Activated T-cell treated with anti-CD3 and anti-CD28 coated beads for 24 hours (primary cell): ENCODE measurements around the gene RSU1.

Source experiments
- DNase-seq: peaks from one replicate; pipeline ENCODE4 v3.0.0-alpha.2; 2020; ENCODE audit warnings: low read depth

The RSU1 gene

DNA sequence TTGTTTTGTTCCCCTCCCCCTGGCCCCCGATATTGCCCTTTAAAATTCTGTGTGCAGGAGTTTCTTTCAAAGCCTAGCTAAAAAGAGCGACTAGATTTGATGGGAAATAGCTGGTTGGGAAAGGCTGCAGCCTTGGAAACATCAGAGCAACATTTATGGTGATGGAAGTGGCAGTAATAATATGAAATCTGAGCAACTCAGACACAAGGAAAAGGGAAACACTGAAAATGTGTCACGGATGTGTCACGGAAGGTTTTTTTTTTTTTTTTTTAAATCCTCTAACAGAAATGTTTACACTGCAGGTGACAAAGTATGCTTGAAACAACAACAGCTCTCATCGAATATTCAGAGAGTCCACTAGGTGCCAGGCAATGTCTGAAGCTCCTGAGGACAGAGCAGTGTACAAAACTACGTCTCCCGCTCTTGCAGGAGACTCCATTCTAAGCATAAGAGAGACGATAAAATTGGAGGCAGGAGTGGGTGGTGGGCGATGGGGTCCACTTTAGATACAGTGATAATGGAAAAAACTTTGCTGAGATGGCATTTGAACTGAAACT lies 143.0 kb downstream of the RSU1 start:
- DNase-seq: no peak

DNA sequence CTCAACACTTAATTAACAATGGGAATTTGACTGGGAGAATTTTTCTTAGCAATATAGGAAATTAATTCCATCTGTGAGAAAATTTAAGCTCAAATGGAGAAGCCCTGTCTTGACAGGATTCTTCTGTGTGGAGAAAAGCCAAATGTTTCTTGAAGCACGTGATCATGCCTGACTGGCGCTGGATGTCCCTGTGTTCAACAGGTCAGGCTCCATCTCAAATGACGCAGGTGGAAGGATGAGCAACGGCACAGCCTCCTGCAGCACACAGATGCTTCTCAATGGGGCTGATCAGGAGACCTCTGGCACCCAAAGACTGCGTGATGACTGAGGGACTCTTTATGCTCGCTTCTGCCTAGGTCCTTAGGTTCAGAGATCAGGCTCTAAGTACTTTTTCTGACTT lies 143.8 kb downstream of the RSU1 start:
- no peak for DNase-seq

DNA sequence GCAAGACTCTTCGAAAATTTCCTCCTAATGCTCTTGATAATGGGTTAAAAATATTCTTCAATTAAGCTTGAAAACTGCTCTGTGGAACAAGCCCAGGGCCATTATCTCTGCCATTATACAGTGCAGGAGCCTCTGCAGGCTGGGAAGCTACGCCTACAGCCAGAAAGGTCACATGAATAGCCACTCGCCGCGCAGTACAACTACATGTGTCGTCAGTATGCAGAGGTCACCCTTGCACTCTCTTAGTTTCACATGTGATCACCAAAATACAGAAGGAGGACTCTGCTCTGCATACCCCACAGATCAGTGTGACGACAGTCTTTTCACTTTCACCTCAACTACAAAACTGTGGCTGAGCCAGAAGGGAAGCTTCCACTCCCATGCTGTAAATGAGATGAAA lies 153.8 kb downstream of the RSU1 start:
- no peak for DNase-seq

DNA sequence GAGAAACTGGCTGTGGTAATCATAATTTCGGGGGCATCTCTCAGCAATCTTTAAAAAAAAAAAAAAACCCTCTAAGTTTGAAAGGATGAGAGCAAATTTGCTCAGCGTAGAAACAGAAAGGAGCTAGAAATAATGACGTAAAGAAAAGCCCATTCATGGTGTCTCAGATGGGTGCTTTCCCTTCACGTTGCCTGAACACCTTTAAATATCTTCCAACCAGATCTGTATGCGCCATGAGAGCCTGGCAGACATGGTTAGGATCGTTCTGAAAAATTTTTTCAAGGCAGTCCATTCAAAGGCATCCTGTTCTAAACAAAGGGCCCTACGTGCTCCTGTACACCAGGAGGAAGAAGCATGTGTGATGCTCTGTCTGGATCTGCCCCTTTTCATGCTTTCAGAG lies 154.3 kb downstream of the RSU1 start:
- no peak for DNase-seq

DNA sequence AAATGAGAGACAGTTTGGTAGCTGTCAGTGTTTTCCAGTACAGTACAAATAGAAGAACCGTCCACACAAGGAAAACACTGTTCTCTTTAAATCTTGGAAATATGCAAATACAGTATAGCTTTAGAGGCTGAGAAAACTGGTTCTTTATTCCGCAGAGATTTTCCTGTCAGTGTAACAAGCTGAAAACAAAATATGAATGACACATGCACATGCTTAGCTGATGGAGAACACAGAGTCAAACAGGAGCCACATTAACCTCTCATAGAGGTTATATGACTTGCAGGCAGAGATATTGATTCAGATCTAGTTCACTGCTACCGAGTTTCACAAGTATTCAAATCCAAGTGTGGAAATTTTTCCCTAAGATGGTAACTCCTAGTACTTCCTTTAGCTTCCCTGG lies 160.3 kb downstream of the RSU1 start:
- no peak for DNase-seq

DNA sequence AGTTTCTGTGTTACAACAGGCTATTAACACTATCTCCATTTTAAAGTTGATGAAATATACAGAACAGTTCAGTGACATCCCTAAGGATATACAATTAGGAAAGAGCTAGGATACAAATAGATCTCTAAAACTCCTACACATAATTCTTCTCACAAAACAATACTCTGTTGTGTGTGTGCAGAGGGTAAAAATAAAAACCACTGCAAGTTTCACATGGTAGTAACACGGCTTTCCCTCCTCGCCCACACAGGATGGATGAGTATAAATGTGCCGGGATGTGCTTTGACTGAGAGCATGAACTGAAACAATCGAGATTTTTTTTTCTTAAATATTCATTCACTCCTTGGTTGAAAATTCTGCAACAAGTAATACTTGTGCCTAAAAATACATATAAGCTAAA lies 164.0 kb downstream of the RSU1 start:
- no peak for DNase-seq

DNA sequence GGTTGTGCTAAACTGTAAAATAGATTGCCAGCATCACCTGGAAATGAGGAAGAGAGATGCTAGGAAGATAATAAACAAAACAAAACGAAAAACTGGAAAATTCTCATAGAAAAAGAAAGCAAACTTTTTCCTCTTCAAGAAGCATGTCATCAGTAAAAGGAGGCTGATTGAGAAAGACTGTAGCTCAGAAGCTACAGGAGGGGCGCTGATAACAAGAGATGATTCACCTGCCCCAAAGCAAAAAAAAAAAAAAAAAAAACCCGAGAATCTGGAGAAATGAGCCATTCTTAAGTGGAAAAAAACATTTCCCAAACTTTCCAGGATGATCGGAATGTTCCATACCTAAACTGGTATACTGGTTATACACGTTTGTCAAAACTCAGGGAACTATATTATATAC lies 165.1 kb downstream of the RSU1 start:
- DNase-seq: no peak

DNA sequence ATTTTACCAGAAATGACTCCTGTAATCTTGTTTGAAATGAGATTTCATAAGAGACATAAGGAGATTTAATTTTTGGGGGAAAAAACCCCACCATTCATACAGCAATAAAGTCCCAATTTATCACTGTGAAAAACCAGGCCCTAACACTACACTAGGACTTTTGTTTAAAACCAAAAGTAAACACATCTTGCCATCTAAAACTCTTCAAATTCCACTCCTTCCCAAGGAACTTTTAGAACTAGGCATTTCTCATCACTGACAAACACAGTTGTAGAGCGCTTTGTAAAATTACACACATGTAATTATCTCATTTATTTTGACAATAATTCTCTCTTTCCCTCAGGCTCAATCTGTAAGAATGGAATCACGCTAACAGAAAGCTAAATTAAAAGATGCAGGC lies 167.5 kb downstream of the RSU1 start:
- DNase-seq: no peak

DNA sequence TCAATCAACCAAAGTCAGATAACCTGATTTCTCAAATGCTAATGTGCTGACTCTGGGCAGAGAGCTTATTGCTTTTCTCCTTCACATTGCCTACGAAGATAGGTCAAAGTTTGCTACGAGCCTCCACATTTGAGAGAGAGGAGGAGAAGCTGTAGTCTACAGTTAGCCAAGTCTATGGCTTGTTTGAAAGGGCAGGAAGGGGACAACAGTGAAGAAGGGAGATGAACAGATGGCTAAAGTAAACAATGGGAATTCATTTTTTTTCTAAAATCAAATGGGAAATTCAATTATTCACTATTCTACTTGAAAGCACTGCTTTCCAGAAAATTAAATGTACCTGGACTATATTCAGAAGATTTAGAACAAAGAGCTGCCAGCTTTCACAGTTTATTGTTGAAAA lies 168.9 kb downstream of the RSU1 start:
- DNase-seq: no peak

DNA sequence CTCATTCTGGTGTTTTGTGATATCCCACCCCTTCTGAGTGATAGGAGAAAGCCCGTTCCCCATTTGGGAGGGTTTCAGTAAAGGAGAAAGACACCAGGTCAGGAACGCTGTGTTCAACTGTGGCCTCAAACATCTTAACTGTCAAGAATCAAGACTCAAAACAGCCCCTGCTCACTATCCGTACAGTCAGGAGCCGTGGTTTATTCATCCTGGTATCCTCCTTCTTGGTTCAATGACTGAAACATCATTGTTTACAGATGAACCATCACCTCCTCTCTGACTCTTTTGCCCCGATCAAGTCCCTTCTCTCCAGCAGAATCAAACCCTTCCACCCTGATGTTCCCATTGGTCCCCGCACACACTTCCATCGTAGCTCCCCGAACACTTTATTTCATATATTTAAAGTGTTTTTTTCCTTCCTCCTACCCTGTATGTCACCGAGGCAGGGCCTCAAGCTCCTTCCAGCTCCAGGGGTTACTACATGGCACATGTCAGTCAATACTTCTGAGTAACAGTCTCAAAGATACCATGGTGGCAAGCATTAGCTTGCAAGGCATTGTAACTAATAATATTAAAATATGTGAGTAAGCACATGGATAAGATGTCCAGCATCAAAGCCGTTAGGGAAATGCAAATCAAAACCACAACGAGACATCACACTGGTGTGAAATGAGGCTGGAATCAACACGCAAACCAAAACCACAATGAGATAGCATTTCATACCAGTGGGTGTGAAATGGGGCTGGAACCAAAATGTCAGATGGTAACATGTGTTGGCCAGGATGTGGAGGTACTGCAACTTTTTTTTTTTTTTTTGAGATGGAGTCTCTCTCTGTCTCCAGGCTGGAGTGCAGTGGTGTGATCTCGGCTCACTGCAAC lies 170.8 kb downstream of the RSU1 start:
- no peak for DNase-seq

DNA sequence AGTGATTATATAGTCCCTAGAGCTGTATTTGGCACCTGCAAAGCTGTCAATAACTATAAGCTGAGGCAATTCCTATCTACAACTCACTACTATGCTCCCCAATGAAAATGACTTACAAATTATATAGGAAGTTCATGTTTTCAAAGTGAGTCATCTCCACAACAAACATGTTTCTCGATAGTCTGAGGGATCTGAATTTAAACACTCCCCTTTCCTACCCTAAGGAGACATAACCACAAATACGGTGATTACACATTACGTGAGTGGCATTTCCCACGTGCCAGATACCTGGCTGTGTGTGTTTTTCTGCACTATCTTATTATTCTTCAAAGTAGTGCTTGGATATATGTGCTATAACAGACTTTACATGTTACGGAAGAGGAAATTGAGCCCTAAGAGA lies 173.1 kb downstream of the RSU1 start:
- DNase-seq: no peak

DNA sequence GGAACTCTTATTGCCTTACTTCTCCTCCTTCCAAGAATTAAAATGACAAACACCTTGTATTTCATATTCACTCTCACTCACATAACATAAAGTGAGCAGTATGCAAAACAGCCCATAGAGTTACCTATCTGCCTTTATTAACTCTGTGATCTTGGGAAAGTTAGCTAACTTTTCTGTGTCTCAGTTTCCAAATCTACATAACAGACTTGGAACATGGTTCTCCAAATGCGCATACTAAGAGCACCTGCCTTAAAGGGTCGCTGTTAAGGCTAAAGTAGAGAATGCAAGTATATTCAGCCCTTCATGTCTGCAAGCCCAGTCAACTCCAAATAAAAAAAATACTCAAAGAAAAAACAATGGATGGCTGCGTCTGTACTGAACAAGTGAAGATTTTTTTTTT lies 173.7 kb downstream of the RSU1 start:
- no peak for DNase-seq

DNA sequence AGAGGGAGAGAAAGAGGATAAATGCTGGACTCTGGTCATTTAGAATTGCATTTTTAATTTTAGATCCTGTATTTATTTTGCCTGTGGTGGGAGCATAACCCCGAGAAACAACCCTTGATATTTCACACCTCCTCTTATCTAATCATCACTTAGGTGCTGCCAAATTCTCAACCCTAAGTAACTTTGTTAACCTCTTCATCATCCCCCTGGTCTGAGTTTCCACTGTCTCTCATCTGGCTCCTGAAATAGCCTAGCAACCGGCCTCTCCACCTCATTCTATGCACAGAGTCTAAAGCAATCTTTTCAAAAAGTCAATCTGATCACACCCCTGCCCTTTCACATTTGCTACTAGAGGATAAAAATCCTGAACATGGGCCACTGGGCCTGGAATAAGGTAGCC lies 177.1 kb downstream of the RSU1 start:
- DNase-seq: no peak

DNA sequence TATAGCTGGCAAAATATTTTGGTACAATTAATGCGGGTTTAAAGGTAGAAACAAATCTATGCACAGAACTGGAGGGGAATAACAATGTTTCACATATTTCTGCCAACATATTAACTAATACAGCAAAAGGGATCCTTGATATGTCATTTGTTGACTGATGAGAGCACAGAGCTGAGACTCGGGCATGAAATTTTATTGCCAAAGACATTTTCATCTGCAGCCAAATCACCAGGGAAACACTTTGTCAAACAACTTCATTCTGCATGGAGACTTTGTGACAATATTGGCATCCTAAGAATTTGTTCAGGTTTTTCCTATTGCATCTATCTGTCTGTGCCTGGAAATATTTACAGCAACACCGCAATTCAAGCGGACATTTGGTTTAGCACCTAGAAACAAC lies 177.8 kb downstream of the RSU1 start:
- no peak for DNase-seq

DNA sequence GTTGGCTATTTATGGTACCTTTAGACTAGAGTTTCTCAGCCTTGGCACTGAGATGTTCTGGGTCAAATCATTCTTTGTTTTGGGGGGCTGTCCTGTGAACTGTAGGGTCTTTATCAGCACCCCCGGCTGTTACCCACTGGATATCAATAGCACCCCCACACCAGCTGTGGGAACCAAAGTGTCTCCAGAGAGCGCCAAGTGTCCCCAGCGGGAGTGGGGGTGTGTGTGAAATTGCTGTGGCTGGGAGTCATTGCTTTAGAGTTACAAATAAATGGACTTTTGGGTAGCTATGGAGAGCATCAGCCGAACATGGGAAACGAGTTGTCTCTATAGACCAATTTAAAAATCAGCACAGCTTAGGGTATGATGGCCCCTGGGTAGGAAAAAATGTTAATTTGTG lies 184.2 kb downstream of the RSU1 start:
- no peak for DNase-seq

DNA sequence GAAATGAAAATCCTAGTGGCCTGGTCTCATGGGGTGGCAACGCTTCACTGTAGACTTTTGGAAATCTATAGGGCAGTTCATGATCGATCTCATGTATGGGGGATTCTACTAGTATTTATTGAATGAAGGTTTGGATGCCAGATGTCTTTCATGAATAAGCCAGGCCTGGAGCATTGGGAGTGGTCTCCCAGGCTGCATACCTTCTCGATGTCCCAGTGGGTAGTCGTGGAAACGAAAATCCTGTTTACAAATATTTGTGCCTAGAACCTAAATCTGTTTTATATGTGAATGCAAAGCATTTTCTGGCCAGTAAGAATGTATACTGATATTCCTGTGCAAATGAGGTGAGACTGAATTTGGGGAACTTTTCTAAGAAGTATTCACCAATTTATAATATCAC lies 190.5 kb downstream of the RSU1 start:
- no peak for DNase-seq

DNA sequence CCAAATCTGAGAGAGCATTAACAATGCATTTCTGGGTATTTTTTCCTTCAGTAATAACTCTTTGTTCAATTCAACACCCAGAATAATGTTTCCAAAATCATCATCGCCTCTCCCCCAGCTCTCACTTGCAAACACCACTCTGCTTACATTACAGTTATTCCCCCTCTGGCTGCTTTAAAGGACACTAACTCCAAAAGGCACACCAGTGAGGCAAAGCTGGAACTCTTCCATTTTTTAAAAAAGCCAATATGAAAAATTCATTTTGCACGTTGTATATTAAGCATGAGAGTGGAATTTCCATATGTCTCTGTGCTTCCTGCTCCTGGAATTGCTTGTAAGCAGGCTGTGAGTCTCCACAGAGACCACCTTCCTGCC lies 204.3 kb downstream of the RSU1 start:
- no peak for DNase-seq

DNA sequence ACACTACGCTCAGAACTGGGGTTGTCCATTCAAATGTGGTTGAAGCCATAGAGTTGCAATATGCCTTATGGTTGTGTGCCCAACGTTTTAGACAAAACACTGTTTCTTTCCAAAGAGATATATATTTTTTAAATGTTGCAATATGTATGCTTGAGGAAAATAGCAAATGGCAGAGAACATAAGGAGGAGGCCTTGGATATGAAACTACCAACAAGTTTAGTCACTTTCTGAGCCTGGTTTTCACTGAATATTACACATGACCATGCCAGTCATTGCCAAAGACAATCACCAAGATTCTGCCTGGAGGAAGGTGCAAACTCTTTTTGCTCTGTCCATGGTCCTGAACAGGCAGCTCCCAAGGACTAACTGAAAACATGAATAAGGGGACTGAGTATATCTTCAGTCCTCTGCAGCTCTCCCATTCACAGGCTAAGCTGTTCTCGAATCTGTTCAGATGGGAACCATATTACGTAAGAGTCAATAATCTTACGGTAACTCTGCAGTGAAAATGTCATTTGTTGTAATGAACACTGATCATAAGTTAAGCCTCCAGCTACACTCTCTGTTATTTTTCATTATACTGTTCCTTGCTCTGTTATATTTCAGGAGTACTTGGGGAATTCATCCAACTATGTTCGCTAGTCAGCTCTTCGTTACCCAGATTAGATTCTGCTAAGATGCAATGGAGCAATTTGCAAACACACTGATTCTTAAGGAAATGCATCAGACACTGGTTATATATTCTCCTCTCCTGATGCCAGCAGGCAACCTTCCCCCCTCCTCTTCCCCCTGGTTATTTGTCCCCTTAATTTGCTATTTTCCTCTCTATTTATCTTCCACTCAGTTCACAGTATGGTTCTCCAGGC lies 204.9 kb downstream of the RSU1 start:
- DNase-seq: no peak

DNA sequence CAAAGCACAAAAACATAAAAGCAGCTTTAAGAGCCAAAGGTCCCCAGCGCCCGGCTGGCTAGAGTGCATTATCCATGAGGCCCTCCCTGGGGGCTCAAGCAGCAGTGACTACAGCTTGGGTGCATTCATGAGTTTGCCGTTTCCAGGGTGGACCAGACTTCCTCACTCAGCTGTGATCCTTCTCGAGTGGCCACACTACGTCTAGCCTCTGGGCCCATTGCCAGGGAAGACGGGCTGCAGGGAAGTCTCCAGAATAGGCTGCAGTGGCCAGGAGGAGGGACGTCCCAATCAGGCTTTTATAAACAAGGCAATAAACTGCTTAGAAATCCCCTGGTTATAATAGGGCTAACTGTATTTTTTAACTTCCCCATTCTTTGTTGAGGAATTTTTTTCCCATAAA lies 206.2 kb downstream of the RSU1 start:
- no peak for DNase-seq

DNA sequence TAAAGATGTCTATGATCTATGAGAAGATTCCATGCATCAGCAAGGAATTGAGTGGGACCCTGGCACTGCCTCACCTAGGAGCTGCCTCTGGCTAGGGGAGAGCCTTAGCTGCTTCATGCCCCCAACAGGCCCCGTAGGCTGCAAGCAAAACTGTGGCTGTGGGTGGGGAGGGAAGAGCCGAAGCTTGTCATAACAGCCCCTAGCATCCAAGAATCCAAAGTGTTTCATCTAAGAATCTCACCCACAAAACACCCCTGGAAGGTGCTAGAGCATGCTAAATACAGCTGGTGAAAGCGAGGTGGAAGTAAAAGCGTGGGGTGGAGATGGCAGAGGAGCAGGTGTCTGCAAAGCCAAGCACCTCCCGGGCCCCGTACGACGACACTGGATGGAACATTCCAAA lies 208.0 kb downstream of the RSU1 start:
- DNase-seq: no peak

DNA sequence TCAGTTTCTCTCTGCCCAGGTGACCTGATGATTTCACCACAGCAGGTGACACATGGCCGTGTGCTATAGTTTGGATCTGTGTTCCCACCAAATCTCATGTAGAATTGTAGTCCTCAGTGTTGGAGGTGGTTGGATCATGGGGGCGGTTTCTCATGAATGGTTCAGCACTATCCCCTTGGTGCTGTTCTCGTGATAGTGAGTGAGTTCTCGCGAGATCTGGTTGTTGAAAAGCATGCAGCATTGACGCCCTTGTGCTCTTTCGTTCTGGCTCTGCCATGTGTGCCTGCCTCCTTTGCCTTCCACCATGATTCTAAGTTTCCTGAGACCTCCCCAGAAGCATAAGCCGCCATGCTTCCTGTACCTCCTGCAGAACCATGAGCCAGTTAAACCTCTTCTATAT lies 210.3 kb downstream of the RSU1 start:
- no peak for DNase-seq

DNA sequence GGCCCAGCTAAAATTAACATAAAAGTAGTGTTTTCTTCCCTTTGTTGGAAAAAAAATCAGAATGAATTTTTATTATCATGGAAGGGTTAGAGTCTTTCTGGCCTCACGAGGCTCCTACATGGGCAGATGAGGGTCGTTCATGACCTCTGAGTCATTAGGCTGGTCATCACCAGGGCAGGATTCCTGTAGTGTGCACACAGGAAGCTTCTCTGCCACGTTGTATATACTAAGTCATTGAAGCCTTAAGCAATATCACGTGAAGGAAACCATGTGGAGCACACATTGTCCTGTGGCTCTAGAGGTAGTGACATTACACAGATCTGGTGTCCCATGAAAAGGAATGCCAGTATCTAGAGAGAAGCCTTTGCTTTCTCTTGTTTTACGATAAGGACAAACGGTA lies 210.8 kb downstream of the RSU1 start:
- no peak for DNase-seq

DNA sequence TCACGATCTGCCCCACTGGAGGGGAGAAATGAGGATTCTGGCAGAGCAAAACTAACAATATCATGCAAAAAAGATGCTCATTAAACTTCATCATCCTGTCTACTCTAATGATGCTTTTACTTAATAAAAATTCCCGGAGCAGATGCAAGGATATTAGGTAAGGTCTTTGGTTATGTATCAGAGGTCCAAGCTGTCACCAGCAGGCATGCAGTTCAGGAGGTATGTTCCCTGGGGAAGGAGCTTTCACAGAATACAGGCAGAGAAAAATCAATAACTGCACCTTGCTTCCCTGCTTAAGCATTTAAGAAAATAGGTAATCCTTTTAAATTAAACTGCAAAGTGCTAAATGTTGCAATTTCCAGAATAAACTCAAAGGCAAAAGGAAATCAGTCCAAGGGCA lies 213.9 kb downstream of the RSU1 start:
- no peak for DNase-seq
